Fibroblast of peridontal ligament (primary cell): Measurements from ENCODE around the gene C14orf180.
A peak's percentile ranks its signal among the peaks of the same experiment; 100 is the strongest.
"Not testable (repeated sequence)": the region's sequence is repeated elsewhere in the genome, so short reads cannot be mapped to it uniquely, and the experiment has no call there.

ENCODE experiments used
- DNase-seq: peaks from one replicate; pipeline ENCODE4 v3.0.0-alpha.2; 2010; ENCODE audit errors: extremely low read depth

The C14orf180 gene

DNA sequence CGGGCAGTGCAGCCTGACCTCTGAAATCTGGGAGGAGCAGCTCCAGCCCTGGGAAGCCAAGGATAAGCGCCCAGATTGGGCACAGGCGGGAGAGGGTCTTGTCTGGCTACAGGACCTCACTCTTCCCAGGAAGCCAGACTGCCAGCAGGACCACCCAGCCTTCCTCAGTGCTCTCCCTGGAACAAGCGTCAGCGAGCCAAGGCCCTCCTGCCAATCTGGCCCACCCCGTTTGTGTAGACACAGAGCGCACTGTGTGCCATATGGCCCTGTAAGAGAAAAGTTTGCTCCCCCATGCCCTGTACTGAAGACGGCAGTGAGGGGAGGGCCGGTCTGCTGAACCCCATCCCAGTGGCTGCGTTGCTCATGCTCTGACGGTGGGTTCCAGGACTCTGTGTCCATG is 1.2 kb upstream of the C14orf180 start:
- DNase-seq, result no peak

DNA sequence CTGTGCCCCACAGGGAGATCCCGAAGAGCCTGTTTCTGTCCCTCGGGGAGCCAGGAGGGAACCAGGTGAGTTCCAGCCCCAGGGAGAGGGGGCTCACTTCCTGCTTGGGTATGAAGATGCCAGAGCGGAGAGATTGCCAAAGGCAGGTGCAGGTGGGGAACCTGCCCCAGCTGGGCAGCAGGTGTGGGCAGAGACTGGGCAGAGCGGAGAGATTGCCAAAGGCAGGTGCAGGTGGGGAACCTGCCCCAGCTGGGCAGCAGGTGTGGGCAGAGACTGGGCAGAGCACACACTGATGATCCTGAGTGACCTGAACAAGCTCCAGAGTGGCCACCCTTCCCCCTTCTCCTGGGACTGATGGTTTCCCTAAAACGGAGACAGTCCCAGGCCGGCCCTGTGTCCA is 375 bp downstream of the C14orf180 start:
- DNase-seq, result not testable (repeated sequence)

DNA sequence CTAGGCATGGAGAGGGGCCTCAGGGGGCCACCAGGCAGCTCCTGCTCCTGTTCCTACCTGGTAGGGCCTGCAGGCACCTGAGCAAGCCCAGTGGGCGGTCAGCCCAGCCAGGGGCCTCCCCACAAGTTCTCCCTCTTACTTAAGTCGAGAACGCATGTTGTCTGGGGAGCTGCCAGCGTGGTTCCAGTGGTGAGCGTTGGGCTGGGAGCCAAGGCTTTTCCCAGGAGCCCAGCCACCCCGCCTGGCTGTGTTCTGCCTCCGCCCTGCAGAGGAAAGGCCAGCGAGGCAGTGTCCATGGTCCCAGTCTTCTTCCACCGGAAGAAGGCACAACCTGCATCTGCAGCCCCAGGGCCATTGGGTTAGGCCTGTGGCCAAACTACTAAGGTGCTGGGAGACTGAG is 1.4 kb downstream of the C14orf180 start:
- no peak for DNase-seq

DNA sequence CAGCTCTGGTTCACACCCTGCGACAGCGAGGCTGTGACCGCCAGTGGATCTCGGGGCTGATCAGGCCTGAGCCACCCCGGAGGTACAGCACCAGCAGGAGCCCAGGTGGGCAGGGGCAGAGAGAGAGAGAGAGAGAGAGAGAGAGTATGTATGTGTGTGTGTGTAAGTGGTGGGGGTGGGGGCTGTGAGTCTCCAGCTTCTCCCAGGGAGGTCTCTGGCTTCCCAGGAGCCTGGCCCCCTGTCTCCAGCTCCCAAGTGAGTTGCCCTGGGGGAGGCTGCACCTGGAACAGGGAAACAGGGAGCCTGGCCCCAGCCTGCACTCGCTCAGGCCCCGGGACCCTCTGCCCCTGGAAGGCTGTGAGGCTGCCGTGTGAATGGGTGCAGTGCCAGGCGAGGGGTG is 2.0 kb downstream of the C14orf180 start:
- no peak for DNase-seq

- DNase-seq, result no peak
These were observed 2.4 kb downstream of the C14orf180 start for GRCh38 chr14:104582005-104582404.

- no peak for DNase-seq
These were observed 3.1 kb downstream of the C14orf180 start for GRCh38 chr14:104582662-104583061.

- DNase-seq, result no peak
These were observed 4.1 kb downstream of the C14orf180 start for GRCh38 chr14:104583424-104584306.

DNA sequence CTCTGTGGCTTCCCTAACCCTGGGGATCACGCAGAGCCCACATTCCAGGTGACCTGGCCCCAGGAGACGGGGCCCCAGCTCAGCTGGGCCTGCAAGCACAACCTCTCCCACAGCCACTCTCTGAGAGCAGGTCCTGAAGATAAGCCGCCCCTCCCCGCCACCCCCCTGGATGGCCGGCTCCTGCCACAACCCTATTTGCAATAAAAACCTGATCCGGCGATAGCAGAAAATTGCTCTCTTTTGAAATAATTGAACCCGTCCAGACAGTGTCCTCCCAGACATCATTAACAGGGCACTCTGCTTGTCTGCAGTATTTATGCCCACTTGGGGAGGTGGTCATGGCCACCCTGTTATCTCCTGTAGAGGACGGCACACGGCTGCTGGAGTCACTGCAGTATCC is 5.0 kb downstream of the C14orf180 start:
- no peak for DNase-seq

- DNase-seq, result no peak
These were observed 6.6 kb downstream of the C14orf180 start for GRCh38 chr14:104585966-104586697.

- no peak for DNase-seq
These were observed 7.5 kb downstream of the C14orf180 start for GRCh38 chr14:104586832-104587620.

DNA sequence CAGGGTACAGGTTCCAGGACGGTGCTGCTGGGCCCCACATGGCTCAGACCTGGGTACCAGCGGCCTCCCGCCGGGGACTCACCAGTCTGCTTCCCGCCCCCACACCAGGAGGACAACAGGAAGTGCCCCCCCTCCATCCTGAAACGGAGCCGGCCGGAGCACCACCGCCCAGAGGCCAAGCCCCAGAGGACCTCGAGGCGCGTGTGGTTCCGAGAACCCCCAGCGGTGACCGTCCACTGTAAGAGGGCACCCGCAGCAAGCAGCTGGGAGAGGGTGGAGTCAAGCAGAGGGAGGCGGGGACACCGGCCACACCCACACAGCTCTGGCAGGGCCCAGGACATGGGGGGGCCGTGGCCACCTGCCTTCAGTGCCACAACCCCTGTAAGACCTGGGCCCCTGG is 8.1 kb downstream of the C14orf180 start:
- DNase-seq, result no peak

DNA sequence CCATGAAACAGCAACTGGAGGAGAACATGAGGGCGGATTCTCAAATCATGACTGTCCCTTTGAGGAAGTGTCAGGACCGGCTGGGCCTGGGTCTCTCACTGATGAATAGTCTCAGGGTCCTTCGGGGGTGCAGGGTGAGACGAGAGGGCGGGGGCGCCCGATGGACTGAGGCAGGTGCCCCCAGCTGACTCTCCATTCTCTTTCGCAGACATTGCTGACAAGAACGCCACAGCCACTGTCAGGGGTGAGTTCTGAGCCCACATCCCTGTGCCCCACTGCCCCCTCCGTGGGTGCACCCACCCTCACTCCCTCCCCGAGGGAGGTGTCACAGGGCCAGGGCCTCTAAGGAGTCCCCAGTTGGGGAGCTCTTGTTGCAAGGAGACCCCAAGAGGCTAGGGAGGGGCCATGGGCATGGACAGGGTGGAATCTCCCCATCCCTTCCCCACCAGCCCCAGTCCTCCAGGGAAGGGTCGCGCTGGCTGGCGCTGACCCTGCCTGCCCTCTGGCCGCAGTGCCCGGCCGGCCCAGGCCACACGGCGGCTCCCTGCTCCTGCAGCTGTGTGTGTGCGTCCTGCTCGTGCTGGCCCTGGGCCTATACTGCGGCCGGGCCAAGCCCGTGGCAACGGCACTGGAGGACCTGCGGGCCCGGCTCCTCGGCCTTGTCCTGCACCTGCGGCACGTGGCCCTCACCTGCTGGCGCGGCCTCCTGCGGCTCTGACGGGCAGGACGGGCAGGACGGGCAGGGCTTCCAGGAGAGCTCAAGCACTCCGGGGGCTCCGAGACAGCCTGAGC is 8.7 kb downstream of the C14orf180 start:
- DNase-seq, result no peak

DNA sequence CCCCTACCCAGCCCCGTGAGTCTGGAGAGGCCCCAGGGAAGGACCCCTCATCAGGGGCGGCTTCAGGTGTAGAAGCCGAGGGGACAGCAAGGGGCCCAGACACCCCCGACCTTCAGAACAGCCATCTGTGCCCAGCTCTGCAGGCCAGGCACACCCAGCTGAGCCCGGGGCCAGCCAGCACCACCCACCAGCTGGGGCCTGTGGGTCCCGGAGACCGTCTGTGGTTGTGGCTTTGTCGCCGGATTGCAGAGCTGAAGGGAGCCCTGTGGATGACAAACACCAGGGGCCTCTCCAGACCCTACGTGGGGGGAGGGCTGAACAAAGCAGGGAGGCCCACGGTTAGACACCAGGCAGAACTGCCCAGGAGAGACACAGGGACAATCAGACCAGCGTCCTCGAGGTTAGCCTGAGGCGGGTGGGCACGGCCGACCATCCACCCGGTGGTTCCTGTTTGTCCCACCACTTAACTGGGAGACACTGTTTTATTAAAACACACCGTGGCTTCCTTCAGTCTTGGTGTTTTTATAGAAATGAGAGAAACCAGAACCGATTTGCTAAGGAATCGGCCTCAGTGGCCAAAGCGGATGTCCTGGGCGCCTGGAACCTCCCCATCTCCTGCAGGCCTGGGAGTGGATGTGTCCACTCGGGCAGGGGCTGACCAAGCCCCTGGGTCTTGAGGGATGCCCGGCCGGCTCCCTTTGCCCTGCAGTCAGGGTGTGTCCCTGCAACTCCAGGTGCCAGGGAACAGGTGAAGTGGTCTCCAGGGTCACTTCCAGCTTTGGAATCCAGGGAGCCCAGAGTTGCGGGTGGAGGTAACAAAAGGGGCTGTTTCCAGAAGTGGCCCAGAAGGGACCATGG is 10.0 kb downstream of the C14orf180 start:
- DNase-seq, result no peak

- DNase-seq, result peak; percentile 23
These were observed 10.8 kb downstream of the C14orf180 start for GRCh38 chr14:104590240-104590965.

DNA sequence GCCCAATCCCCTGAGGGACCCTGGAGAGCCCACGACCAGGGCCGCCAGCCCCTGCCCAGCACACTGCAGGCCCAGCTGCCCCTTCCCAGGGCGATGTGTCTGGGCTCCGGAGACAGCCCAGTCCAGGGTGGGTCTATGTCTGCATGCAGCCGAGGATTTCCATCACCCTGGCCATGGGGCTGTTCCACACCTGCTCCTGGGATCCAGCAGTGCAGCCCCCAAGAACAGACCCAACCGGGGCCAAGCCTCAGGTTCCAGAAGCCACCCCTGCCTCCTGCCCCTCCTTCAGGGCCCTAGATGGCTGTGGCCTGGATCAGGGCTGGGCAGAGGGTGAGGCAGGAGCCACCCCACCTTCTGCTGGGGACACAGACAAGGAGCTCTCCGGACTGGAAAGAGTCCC is 11.5 kb downstream of the C14orf180 start:
- no peak for DNase-seq

- no peak for DNase-seq
These were observed 12.1 kb downstream of the C14orf180 start for GRCh38 chr14:104591506-104592291.

DNA sequence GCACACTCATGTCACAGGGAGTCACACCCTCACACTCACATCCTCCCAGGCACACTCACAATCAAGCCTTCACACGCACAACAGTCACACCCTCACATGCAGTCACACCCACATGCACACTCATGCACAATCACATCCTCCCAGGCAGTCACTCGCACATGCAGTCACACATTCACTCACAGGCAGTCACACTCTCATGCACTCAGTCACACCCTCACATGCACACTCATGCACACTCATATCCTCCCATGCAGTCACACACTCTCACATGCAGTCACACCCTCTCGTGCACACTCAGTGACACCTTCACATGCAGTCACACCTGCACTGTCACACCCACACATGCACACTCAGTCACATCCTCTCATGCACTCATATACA is 12.7 kb downstream of the C14orf180 start:
- no peak for DNase-seq

- no peak for DNase-seq
These were observed 13.2 kb downstream of the C14orf180 start for GRCh38 chr14:104592785-104593184.

- DNase-seq, result no peak
These were observed 13.7 kb downstream of the C14orf180 start for GRCh38 chr14:104593241-104593701.
